HEK293 (cell line): ENCODE data around the gene TEKTIP1.
A peak's percentile ranks its signal among the peaks of the same experiment; 100 is the strongest.

Experiments
- GLI4 ChIP-seq: fragments of 450-650 bp; formaldehyde crosslinking; IDR thresholded peaks from 2 replicates; pipeline ENCODE4 v1.5.1; 2016; ENCODE audit warnings: missing biosample characterization, missing genetic modification characterization
- HOXD13 ChIP-seq: sonication (generic); formaldehyde crosslinking; IDR thresholded peaks from 2 replicates; pipeline ENCODE4 v1.8.0; 2022; ENCODE audit warnings: missing genetic modification reagents, borderline replicate concordance
- KLF10 ChIP-seq: fragments of 450-650 bp; IDR thresholded peaks from 2 replicates; pipeline ENCODE4 v1.5.1; 2018; ENCODE audit warnings: missing biosample characterization, mild to moderate bottlenecking, missing genetic modification characterization
- KLF7 ChIP-seq: fragments of 450-650 bp; formaldehyde crosslinking; IDR thresholded peaks from 2 replicates; pipeline ENCODE4 v1.5.1; 2016; ENCODE audit warnings: missing biosample characterization, missing genetic modification characterization, borderline replicate concordance
- PRDM1 ChIP-seq: fragments of 450-650 bp; formaldehyde crosslinking; IDR thresholded peaks from 2 replicates; pipeline ENCODE4; 2016; ENCODE audit warnings: missing biosample characterization, missing genetic modification characterization
- SALL2 ChIP-seq: fragments of 450-650 bp; formaldehyde crosslinking; IDR thresholded peaks from 2 replicates; pipeline ENCODE4 v1.5.0; 2017; ENCODE audit warnings: missing biosample characterization, mild to moderate bottlenecking, missing genetic modification characterization, borderline replicate concordance
- ZBTB20 ChIP-seq: fragments of 450-650 bp; formaldehyde crosslinking; IDR thresholded peaks from 2 replicates; pipeline ENCODE4 v1.5.1; 2016; ENCODE audit warnings: missing biosample characterization, missing genetic modification characterization
- ZBTB7A ChIP-seq: fragments of 450-650 bp; formaldehyde crosslinking; IDR thresholded peaks from 2 replicates; pipeline ENCODE4 v1.5.1; 2016; ENCODE audit warnings: low read depth, missing biosample characterization, missing genetic modification characterization
- ZFP41 ChIP-seq: fragments of 450-650 bp; formaldehyde crosslinking; IDR thresholded peaks from 2 replicates; pipeline ENCODE4 v1.5.1; 2016; ENCODE audit warnings: missing biosample characterization, missing genetic modification characterization, borderline replicate concordance
- ZNF155 ChIP-seq: fragments of 450-650 bp; formaldehyde crosslinking; IDR thresholded peaks from 2 replicates; pipeline ENCODE4 v1.5.1; 2016; ENCODE audit warnings: missing biosample characterization, missing genetic modification characterization
- ZNF174 ChIP-seq: fragments of 450-650 bp; formaldehyde crosslinking; IDR thresholded peaks from 2 replicates; pipeline ENCODE4 v1.5.0; 2017; ENCODE audit warnings: missing biosample characterization, mild to moderate bottlenecking, missing genetic modification characterization
- ZNF19 ChIP-seq: fragments of 450-650 bp; formaldehyde crosslinking; IDR thresholded peaks from 2 replicates; pipeline ENCODE4; 2016; ENCODE audit warnings: missing biosample characterization, missing genetic modification characterization, low read depth
- ZNF223 ChIP-seq: fragments of 450-650 bp; formaldehyde crosslinking; IDR thresholded peaks from 2 replicates; pipeline ENCODE4 v1.5.1; 2016; ENCODE audit warnings: missing biosample characterization, missing genetic modification characterization
- ZNF335 ChIP-seq: fragments of 450-650 bp; formaldehyde crosslinking; conservative IDR thresholded peaks from 2 replicates; pipeline ENCODE4 v1.5.1; 2016; ENCODE audit warnings: missing biosample characterization, missing genetic modification characterization
- ZNF404 ChIP-seq: fragments of 450-650 bp; formaldehyde crosslinking; IDR thresholded peaks from 2 replicates; pipeline ENCODE4 v1.5.1; 2017; ENCODE audit warnings: missing biosample characterization, missing genetic modification characterization
- ZNF416 ChIP-seq: fragments of 450-650 bp; formaldehyde crosslinking; IDR thresholded peaks from 2 replicates; pipeline ENCODE4 v1.5.1; 2016; ENCODE audit warnings: missing biosample characterization, missing genetic modification characterization
- ZNF433 ChIP-seq: fragments of 450-650 bp; formaldehyde crosslinking; IDR thresholded peaks from 2 replicates; pipeline ENCODE4 v1.5.1; 2016; ENCODE audit warnings: missing biosample characterization, missing genetic modification characterization, low read depth
- ZNF521 ChIP-seq: fragments of 450-650 bp; formaldehyde crosslinking; IDR thresholded peaks from 2 replicates; pipeline ENCODE4 v1.5.1; 2017; ENCODE audit warnings: missing biosample characterization, mild to moderate bottlenecking, missing genetic modification characterization
- ZNF548 ChIP-seq: fragments of 450-650 bp; formaldehyde crosslinking; IDR thresholded peaks from 2 replicates; pipeline ENCODE4 v1.5.1; 2016; ENCODE audit warnings: missing biosample characterization, missing genetic modification characterization
- ZNF549 ChIP-seq: fragments of 450-650 bp; IDR thresholded peaks from 2 replicates; pipeline ENCODE4 v1.5.1; 2018; ENCODE audit warnings: missing biosample characterization, missing genetic modification characterization, mild to moderate bottlenecking, inconsistent platforms, moderate library complexity
- ZNF560 ChIP-seq: fragments of 450-650 bp; formaldehyde crosslinking; IDR thresholded peaks from 2 replicates; pipeline ENCODE4 v1.5.1; 2017; ENCODE audit warnings: missing biosample characterization, missing genetic modification characterization, borderline replicate concordance
- ZNF561 ChIP-seq: fragments of 450-650 bp; IDR thresholded peaks from 2 replicates; pipeline ENCODE4 v1.5.1; 2018; ENCODE audit warnings: missing biosample characterization, missing genetic modification characterization, borderline replicate concordance
- ZNF571 ChIP-seq: fragments of 450-650 bp; formaldehyde crosslinking; IDR thresholded peaks from 2 replicates; pipeline ENCODE4 v1.5.0; 2017; ENCODE audit warnings: missing biosample characterization, missing genetic modification characterization
- ZNF600 ChIP-seq: fragments of 450-650 bp; formaldehyde crosslinking; IDR thresholded peaks from 2 replicates; pipeline ENCODE4 v1.5.1; 2016; ENCODE audit warnings: missing biosample characterization, missing genetic modification characterization
- ZNF621 ChIP-seq: fragments of 450-650 bp; formaldehyde crosslinking; IDR thresholded peaks from 2 replicates; pipeline ENCODE4 v1.5.1; 2017; ENCODE audit warnings: missing biosample characterization, missing genetic modification characterization
- ZNF747 ChIP-seq: fragments of 450-650 bp; formaldehyde crosslinking; IDR thresholded peaks from 2 replicates; pipeline ENCODE4 v1.5.1; 2016; ENCODE audit warnings: missing biosample characterization, missing genetic modification characterization
- ZNF791 ChIP-seq: fragments of 450-650 bp; formaldehyde crosslinking; IDR thresholded peaks from 2 replicates; pipeline ENCODE4 v1.5.1; 2016; ENCODE audit warnings: missing biosample characterization, missing genetic modification characterization
- ZNF830 ChIP-seq: fragments of 450-650 bp; IDR thresholded peaks from 2 replicates; pipeline ENCODE4 v1.5.0; 2018; ENCODE audit warnings: missing biosample characterization, missing genetic modification characterization, low read depth, mild to moderate bottlenecking, moderate library complexity
- ZSCAN23 ChIP-seq: fragments of 450-650 bp; formaldehyde crosslinking; IDR thresholded peaks from 2 replicates; pipeline ENCODE4 v1.5.1; 2016; ENCODE audit warnings: missing biosample characterization, missing genetic modification characterization
- TF ChIP-seq, protein P1 (sequence below): fragments of 450-650 bp; formaldehyde crosslinking; IDR thresholded peaks from 2 replicates; pipeline ENCODE4 v1.5.1; 2017; ENCODE audit warnings: missing biosample characterization, missing genetic modification characterization
- TF ChIP-seq, protein P2 (sequence below): fragments of 450-650 bp; formaldehyde crosslinking; IDR thresholded peaks from 2 replicates; pipeline ENCODE4 v1.5.1; 2016; ENCODE audit warnings: missing biosample characterization, missing genetic modification characterization
- TF ChIP-seq, protein P3 (sequence below): fragments of 450-650 bp; formaldehyde crosslinking; IDR thresholded peaks from 2 replicates; pipeline ENCODE4 v1.5.1; 2016; ENCODE audit warnings: missing biosample characterization, missing genetic modification characterization
- TF ChIP-seq, protein P4 (sequence below): fragments of 450-650 bp; formaldehyde crosslinking; IDR thresholded peaks from 2 replicates; pipeline ENCODE4 v1.5.1; 2016; ENCODE audit warnings: missing biosample characterization, missing genetic modification characterization

The TEKTIP1 gene

DNA sequence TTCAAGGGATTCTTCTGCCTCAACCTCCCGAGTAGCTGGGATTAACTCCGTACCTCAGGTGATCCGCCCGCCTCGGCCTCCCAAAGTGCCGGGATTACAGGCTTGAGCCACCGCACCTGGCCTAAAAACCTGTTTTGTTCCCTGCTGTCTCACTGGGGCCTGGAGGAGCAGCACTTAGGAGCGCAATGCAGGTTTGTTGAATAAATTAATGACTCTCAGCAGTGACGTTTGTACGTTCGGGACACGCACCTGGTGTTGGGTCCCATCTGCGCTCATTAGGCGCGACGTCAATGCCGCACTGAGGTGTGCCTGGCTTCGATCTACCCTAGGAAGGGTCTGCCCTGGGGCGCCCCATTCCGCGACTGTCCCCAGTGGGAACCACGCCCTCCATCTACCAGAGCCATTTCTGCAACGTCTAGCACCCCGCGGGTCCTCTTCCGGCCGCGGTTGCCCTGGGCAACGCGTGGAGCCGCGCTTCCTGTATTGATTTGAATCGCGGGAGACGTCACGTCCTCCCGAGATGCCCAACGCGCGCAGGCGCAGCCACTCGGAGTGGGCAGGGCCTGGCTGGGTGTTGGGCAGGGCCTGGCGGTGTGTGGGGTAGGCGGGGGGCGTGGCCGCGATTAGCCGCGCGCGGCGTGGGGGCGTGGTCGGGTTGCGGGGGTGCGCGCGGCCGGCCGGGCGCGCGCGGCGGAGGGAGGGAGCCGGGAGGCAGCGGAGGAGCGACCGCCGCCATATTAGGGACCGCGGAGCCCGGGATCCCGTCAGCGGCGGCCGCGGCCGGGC, 33.2 kb upstream of the TEKTIP1 start, which contains the start of gene FZR1 (continued):
- TF ChIP-seq, protein P1, sequence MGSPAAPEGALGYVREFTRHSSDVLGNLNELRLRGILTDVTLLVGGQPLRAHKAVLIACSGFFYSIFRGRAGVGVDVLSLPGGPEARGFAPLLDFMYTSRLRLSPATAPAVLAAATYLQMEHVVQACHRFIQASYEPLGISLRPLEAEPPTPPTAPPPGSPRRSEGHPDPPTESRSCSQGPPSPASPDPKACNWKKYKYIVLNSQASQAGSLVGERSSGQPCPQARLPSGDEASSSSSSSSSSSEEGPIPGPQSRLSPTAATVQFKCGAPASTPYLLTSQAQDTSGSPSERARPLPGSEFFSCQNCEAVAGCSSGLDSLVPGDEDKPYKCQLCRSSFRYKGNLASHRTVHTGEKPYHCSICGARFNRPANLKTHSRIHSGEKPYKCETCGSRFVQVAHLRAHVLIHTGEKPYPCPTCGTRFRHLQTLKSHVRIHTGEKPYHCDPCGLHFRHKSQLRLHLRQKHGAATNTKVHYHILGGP (tag by site-specific recombination) = no peak
- TF ChIP-seq, protein P2, sequence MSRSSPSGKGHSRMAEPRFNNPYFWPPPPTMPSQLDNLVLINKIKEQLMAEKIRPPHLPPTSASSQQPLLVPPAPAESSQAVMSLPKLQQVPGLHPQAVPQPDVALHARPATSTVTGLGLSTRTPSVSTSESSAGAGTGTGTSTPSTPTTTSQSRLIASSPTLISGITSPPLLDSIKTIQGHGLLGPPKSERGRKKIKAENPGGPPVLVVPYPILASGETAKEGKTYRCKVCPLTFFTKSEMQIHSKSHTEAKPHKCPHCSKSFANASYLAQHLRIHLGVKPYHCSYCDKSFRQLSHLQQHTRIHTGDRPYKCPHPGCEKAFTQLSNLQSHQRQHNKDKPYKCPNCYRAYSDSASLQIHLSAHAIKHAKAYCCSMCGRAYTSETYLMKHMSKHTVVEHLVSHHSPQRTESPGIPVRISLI (tag by site-specific recombination) = no peak
- no peak for TF ChIP-seq ZNF433 (tag by site-specific recombination)
- no peak for TF ChIP-seq ZNF571 (tag by site-specific recombination)
- no peak for TF ChIP-seq ZNF174 (tag by site-specific recombination)
- no peak for TF ChIP-seq PRDM1 (tag by site-specific recombination)
- TF ChIP-seq KLF10 (tag by site-specific recombination) = peak; percentile 78; the same call in 1 of the 2 replicates
- TF ChIP-seq ZNF223 (tag by site-specific recombination) = no peak
- peak; percentile 8; the same call in 1 of the 2 replicates for TF ChIP-seq ZBTB20
- TF ChIP-seq SALL2 = no peak
- peak; percentile 52; the same call in 1 of the 2 replicates for TF ChIP-seq ZNF600 (tag by site-specific recombination)
- TF ChIP-seq, protein P3, sequence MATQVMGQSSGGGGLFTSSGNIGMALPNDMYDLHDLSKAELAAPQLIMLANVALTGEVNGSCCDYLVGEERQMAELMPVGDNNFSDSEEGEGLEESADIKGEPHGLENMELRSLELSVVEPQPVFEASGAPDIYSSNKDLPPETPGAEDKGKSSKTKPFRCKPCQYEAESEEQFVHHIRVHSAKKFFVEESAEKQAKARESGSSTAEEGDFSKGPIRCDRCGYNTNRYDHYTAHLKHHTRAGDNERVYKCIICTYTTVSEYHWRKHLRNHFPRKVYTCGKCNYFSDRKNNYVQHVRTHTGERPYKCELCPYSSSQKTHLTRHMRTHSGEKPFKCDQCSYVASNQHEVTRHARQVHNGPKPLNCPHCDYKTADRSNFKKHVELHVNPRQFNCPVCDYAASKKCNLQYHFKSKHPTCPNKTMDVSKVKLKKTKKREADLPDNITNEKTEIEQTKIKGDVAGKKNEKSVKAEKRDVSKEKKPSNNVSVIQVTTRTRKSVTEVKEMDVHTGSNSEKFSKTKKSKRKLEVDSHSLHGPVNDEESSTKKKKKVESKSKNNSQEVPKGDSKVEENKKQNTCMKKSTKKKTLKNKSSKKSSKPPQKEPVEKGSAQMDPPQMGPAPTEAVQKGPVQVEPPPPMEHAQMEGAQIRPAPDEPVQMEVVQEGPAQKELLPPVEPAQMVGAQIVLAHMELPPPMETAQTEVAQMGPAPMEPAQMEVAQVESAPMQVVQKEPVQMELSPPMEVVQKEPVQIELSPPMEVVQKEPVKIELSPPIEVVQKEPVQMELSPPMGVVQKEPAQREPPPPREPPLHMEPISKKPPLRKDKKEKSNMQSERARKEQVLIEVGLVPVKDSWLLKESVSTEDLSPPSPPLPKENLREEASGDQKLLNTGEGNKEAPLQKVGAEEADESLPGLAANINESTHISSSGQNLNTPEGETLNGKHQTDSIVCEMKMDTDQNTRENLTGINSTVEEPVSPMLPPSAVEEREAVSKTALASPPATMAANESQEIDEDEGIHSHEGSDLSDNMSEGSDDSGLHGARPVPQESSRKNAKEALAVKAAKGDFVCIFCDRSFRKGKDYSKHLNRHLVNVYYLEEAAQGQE (tag by site-specific recombination) = no peak
- TF ChIP-seq ZNF416 (tag by site-specific recombination) = no peak
- TF ChIP-seq HOXD13 = no peak
- no peak for TF ChIP-seq ZNF747
- no peak for TF ChIP-seq ZNF621 (tag by site-specific recombination)
- TF ChIP-seq ZNF404 (tag by site-specific recombination) = no peak
- TF ChIP-seq, protein P4, sequence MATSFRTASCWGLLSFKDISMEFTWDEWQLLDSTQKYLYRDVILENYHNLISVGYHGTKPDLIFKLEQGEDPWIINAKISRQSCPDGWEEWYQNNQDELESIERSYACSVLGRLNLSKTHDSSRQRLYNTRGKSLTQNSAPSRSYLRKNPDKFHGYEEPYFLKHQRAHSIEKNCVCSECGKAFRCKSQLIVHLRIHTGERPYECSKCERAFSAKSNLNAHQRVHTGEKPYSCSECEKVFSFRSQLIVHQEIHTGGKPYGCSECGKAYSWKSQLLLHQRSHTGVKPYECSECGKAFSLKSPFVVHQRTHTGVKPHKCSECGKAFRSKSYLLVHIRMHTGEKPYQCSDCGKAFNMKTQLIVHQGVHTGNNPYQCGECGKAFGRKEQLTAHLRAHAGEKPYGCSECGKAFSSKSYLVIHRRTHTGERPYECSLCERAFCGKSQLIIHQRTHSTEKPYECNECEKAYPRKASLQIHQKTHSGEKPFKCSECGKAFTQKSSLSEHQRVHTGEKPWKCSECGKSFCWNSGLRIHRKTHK (tag by site-specific recombination) = no peak
- no peak for TF ChIP-seq ZNF830 (tag by site-specific recombination)
- TF ChIP-seq ZNF791 (tag by site-specific recombination) = no peak
- no peak for TF ChIP-seq ZNF560 (tag by site-specific recombination)
- TF ChIP-seq ZNF521 (tag by site-specific recombination) = no peak
- peak; percentile 91 for TF ChIP-seq KLF7 (tag by site-specific recombination)
- no peak for TF ChIP-seq GLI4 (tag by site-specific recombination)
- no peak for TF ChIP-seq ZNF155 (tag by site-specific recombination)
- no peak for TF ChIP-seq ZFP41 (tag by site-specific recombination)
- no peak for TF ChIP-seq ZNF19
- no peak for TF ChIP-seq ZSCAN23 (tag by site-specific recombination)
- TF ChIP-seq ZBTB7A (tag by site-specific recombination) = no peak
- TF ChIP-seq ZNF561 (tag by site-specific recombination) = peak; percentile 65; the same call in 1 of the 2 replicates
- peak; percentile 88 for TF ChIP-seq ZNF335
- TF ChIP-seq ZNF549 = no peak
- TF ChIP-seq ZNF548 (tag by site-specific recombination) = no peak
